HCT116 (cell line): ENCODE results near the gene TFB2M. TPM values are rescaled to one million over a fixed set of nuclear protein-coding genes. Genes with fewer than 3 reads are reported as not detected.

Experiments
- ATAC-seq: fragments of 200-7000 bp; cut with Tn5 transposase; 2 replicates; pipeline ENCODE4 v1.9.1; 2020; ENCODE audit warnings: mild to moderate bottlenecking, moderate library complexity
- BruUV-seq: library from RNA; stranded (reverse); fragments of 400-500 nt; replicated peaks from 2 replicates; lab custom pipeline; 2021; lab: Mats Ljungman, UMichigan
- CTCF ChIA-PET: fragments of 300-600 bp; sonication (Branson Sonifier 250); formaldehyde crosslinking; loops from one replicate; lab custom pipeline; 2021; ENCODE audit warnings: antibody characterized with exemption; lab: Charles Lee
- POLR2A ChIA-PET: fragments of 300-600, 350-600 bp; sonication (Branson Sonifier 250); formaldehyde crosslinking; loops from one replicate; lab custom pipeline; 2021; ENCODE audit warnings: antibody characterized with exemption; lab: Charles Lee
- RAD21 ChIA-PET, 2 experiments: fragments of 300-600 bp; sonication (Branson Sonifier 250); formaldehyde crosslinking; loops; one replicate each; lab custom pipeline; 2023; ENCODE audit warnings: low total read pairs in 2 of 2; ENCODE audit not compliant: uncharacterized antibody in 2 of 2, unreplicated experiment in 2 of 2, low non-redundant PET in 1 of 2; lab: Charles Lee
- DNase-seq: peaks from one replicate; pipeline ENCODE4 v3.0.0-alpha.2; 2010; ENCODE audit warnings: low read depth, low spot score
- H2AFZ ChIP-seq: fragments of 200-600 bp; shearing (Covaris generic), sonication (generic); 2 replicates; pipeline ENCODE4 v1.6.1; 2017; ENCODE audit warnings: low read depth, mixed run types, mixed read lengths, antibody characterized with exemption, low read length; ENCODE audit not compliant: poor library complexity, severe bottlenecking
- H3K27ac ChIP-seq: 2 replicates; pipeline ENCODE4 v1.5.1; 2012; ENCODE audit warnings: low read depth, low read length
- H3K27me3 ChIP-seq: fragments of 200-600 bp; sonication (generic); 2 replicates; pipeline ENCODE4 v1.6.1; 2016; ENCODE audit warnings: mixed run types, low read length, mixed read lengths; ENCODE audit not compliant: insufficient read depth
- H3K36me3 ChIP-seq, 2 experiments: fragments of 200-500 bp in 1 of 2; fragments of 200-600 bp in 1 of 2; sonication (Bioruptor generic) in 1 of 2; sonication (generic) in 1 of 2; 2 replicates each; pipeline versions ENCODE4 v1.5.1 to v1.6.1; 2014 to 2016; ENCODE audit warnings: low read length in 2 of 2, inconsistent platforms in 1 of 2, mixed read lengths in 1 of 2, mixed run types in 1 of 2; ENCODE audit not compliant: insufficient read depth in 2 of 2, control insufficient read depth in 1 of 2
- H3K4me1 ChIP-seq, 2 experiments: fragments of 200-600 bp in 1 of 2; sonication (generic) in 1 of 2; 2 replicates each; pipeline versions ENCODE4 v1.5.1 to v1.6.1; 2012 to 2017; ENCODE audit warnings: low read length in 2 of 2, inconsistent platforms in 1 of 2, mild to moderate bottlenecking in 1 of 2, mixed read lengths in 1 of 2, mixed run types in 1 of 2, moderate library complexity in 1 of 2; ENCODE audit not compliant: insufficient read depth in 2 of 2, control insufficient read depth in 1 of 2
- H3K4me2 ChIP-seq: fragments of 200-600 bp; sonication (generic); 2 replicates; pipeline ENCODE4 v1.6.1; 2017; ENCODE audit warnings: mixed run types, low read length, mixed read lengths
- H3K4me3 ChIP-seq, 2 experiments: fragments of 200-600 bp in 1 of 2; sonication (generic) in 1 of 2; replicated peaks in 1 of 2; 2 replicates each; pipeline ENCODE4 v1.5.1; 2011 to 2016; ENCODE audit warnings: low read length in 2 of 2, control low read depth in 1 of 2, low read depth in 1 of 2, mild to moderate bottlenecking in 1 of 2, mixed read lengths in 1 of 2, mixed run types in 1 of 2
- H3K79me2 ChIP-seq: fragments of 200-600 bp; sonication (generic); 2 replicates; pipeline ENCODE4 v1.6.1; 2017; ENCODE audit warnings: mild to moderate bottlenecking, mixed run types, low read length, moderate library complexity, mixed read lengths; ENCODE audit not compliant: insufficient read depth
- H3K9ac ChIP-seq: fragments of 200-600 bp; sonication (generic); 2 replicates; pipeline ENCODE4 v1.6.1; 2016; ENCODE audit warnings: low read length, mixed read lengths
- H3K9me2 ChIP-seq: fragments of 200-600 bp; sonication (generic), shearing (Covaris generic); 2 replicates; pipeline ENCODE4 v1.6.1; 2017; ENCODE audit warnings: mixed run types, mild to moderate bottlenecking, moderate library complexity; ENCODE audit not compliant: insufficient read depth
- H3K9me3 ChIP-seq, 2 experiments: fragments of 200-500 bp in 1 of 2; fragments of 200-600 bp in 1 of 2; sonication (Bioruptor generic) in 1 of 2; sonication (generic) in 1 of 2; 2 replicates each; pipeline ENCODE4 v1.6.1; 2014 to 2017; ENCODE audit warnings: low read length in 2 of 2, mixed read lengths in 2 of 2, inconsistent platforms in 1 of 2, low read depth in 1 of 2, mild to moderate bottlenecking in 1 of 2, mixed run types in 1 of 2, moderate library complexity in 1 of 2; ENCODE audit not compliant: control insufficient read depth in 1 of 2, insufficient read depth in 1 of 2
- H4K20me1 ChIP-seq: fragments of 200-600 bp; sonication (generic), shearing (Covaris generic); 2 replicates; pipeline ENCODE4 v1.6.1; 2017; ENCODE audit warnings: mixed run types, mild to moderate bottlenecking, moderate library complexity; ENCODE audit not compliant: insufficient read depth
- CEBPB ChIP-seq: IDR thresholded peaks from 2 replicates; pipeline ENCODE4 v1.6.1; 2012; ENCODE audit warnings: low read depth
- EGR1 ChIP-seq: IDR thresholded peaks from 2 replicates; pipeline ENCODE4 v1.6.1; 2012; ENCODE audit warnings: low read depth
- EZH2 ChIP-seq: fragments of 200-600 bp; sonication (generic); IDR thresholded peaks from 2 replicates; pipeline ENCODE4 v1.6.1; 2017; ENCODE audit warnings: antibody characterized with exemption, mixed run types
- RAD21 ChIP-seq: IDR thresholded peaks from 2 replicates; pipeline ENCODE4 v1.6.1; 2012; ENCODE audit warnings: low read depth, mild to moderate bottlenecking
- SP1 ChIP-seq: IDR thresholded peaks from 2 replicates; pipeline ENCODE4 v1.6.1; 2012; ENCODE audit warnings: low read depth
- SRF ChIP-seq: IDR thresholded peaks from 2 replicates; pipeline ENCODE4 v1.6.1; 2012; ENCODE audit warnings: low read depth
- TCF7L2 ChIP-seq: IDR thresholded peaks from 2 replicates; pipeline ENCODE4 v1.7.0; 2011; ENCODE audit warnings: borderline replicate concordance, inconsistent platforms; ENCODE audit not compliant: insufficient read depth, insufficient read length; ENCODE audit errors: extremely low read depth
- intact Hi-C: fragments of 100-400 bp; cut with micrococcal nuclease; formaldehyde crosslinking; loops from 2 replicates; pipeline ENCODE4 v1.10.0; 2022
- total RNA-seq: library from RNA; stranded (reverse); gene quantifications from one replicate; pipeline ENCODE4 v1.2.1, GENCODE V29; 2021; ENCODE audit not compliant: unreplicated experiment
- TF ChIP-seq, protein P1 (sequence below): IDR thresholded peaks from 2 replicates; pipeline ENCODE4 v1.6.1; 2012
- TF ChIP-seq, protein P2 (sequence below): IDR thresholded peaks from 2 replicates; pipeline ENCODE4 v1.6.1; 2011; ENCODE audit warnings: mild to moderate bottlenecking, low read length, moderate library complexity; ENCODE audit not compliant: insufficient replicate concordance; ENCODE audit errors: extremely low read depth

The TFB2M gene
- total RNA-seq, 1 experiment from 2014 or later: 24.4 TPM

DNA sequence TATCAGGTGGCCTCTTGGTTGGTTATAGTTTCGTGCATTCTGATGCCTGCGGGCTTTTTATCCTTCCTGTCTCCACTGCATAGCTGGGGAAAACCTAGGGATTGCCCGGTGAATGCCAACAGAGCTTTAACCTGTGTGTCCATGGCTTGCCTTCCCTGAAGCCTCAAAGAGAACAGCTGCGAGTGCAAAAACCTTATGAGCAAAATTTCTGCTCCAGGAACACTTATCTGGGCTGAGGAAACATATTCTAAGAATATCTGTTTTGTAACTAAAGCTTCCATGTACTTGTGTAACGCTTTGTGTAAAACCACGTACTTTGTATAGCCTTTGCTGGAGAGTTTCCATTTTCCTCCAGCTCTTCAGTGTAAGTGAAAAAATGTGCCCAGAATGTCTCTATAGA is 7.4 kb upstream of the TFB2M start:
- no peaks in the 10 kb centered on the region for H3K9me2 ChIP-seq
- no peak overlapping the region for H3K4me3 ChIP-seq
- no peak overlapping the region for H3K27ac ChIP-seq
- ATAC-seq (no peak), DNase-seq (no peak)
- ChIA-PET CTCF (no interaction called here), RAD21 (no interaction called here), POLR2A (no interaction called here)
- no peaks in the 10 kb centered on the region for H3K27me3 ChIP-seq
- H3K36me3 ChIP-seq: no peaks in the 10 kb centered on the region
- H2AFZ ChIP-seq: no peak overlapping the region
- no TSS peak for BruUV-seq
- intact Hi-C loops: no loop called here
- no peaks in the 10 kb centered on the region for H3K9me3 ChIP-seq
- no peak overlapping the region for H3K9ac ChIP-seq
- H3K4me1 ChIP-seq: no peaks in the 10 kb centered on the region
- H3K4me2 ChIP-seq: no peak overlapping the region
- H3K79me2 ChIP-seq: peaks cover 75% of the 10 kb centered on the region
- TF ChIP-seq, protein P1, sequence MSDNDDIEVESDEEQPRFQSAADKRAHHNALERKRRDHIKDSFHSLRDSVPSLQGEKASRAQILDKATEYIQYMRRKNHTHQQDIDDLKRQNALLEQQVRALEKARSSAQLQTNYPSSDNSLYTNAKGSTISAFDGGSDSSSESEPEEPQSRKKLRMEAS: no peak
- TF ChIP-seq, protein P2, sequence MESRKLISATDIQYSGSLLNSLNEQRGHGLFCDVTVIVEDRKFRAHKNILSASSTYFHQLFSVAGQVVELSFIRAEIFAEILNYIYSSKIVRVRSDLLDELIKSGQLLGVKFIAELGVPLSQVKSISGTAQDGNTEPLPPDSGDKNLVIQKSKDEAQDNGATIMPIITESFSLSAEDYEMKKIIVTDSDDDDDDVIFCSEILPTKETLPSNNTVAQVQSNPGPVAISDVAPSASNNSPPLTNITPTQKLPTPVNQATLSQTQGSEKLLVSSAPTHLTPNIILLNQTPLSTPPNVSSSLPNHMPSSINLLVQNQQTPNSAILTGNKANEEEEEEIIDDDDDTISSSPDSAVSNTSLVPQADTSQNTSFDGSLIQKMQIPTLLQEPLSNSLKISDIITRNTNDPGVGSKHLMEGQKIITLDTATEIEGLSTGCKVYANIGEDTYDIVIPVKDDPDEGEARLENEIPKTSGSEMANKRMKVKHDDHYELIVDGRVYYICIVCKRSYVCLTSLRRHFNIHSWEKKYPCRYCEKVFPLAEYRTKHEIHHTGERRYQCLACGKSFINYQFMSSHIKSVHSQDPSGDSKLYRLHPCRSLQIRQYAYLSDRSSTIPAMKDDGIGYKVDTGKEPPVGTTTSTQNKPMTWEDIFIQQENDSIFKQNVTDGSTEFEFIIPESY: no peak
- no peak for TF ChIP-seq CEBPB
- TF ChIP-seq EGR1: no peak
- no peak for TF ChIP-seq RAD21
- no peak for TF ChIP-seq SRF
- no peak for TF ChIP-seq SP1
- TF ChIP-seq EZH2: no peak
- no peak for TF ChIP-seq TCF7L2
- H4K20me1 ChIP-seq: peaks cover 5% of the 10 kb centered on the region; the same call in 1 of the 2 replicates
